Measurements from ENCODE around the gene LRP1.

The LRP1 gene

DNA sequence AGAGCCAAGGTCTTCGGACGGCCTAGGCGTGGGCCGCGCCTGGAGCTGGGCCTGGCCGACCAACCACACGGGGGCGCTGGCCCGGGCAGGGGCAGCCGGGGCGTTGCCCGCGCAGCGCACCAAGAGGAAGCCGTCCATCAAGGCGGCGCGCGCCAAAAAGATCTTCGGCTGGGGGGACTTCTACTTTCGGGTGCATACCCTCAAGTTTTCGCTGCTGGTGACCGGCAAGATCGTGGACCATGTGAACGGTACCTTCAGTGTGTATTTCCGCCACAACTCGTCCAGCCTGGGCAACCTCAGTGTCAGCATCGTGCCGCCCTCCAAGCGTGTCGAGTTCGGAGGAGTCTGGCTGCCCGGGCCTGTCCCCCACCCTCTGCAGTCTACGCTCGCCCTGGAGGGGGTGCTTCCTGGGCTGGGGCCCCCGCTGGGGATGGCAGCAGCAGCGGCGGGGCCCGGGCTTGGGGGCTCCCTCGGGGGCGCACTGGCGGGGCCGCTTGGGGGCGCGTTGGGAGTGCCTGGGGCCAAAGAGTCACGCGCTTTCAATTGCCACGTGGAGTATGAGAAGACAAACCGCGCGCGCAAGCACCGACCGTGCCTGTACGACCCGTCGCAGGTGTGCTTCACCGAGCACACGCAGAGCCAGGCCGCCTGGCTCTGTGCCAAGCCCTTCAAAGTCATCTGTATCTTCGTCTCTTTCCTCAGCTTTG, 96.8 kb downstream of the LRP1 start:
- DNase-seq (ENCODE audit: low read depth), result peak; percentile 28

DNA sequence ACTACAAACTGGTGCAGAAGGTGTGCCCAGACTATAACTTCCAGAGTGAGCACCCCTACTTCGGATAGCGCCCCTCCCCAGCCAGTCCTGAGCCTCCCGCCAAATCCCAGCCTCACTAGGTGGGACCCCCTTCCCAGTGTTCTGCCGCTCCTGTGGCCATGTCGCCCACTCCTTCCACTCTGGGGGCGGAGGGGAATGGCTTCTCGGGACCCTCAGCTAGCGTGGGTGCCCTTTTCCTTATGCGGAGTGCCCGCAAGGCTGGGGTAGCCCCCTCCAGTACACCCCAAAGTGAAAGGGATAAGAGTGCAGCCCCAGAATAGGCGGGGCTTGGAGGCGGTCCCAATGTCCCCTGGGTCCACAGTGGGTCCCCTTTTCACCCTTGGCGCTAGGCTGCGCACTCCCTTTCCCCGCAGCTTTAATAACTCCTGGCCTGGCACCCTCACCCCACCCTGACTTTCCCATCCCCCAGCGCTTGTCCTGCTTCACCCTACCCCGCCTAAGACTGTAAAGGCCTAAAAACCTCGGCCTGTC, 97.5 kb downstream of the LRP1 start:
- no peak for DNase-seq (ENCODE audit: low read depth)

DNA sequence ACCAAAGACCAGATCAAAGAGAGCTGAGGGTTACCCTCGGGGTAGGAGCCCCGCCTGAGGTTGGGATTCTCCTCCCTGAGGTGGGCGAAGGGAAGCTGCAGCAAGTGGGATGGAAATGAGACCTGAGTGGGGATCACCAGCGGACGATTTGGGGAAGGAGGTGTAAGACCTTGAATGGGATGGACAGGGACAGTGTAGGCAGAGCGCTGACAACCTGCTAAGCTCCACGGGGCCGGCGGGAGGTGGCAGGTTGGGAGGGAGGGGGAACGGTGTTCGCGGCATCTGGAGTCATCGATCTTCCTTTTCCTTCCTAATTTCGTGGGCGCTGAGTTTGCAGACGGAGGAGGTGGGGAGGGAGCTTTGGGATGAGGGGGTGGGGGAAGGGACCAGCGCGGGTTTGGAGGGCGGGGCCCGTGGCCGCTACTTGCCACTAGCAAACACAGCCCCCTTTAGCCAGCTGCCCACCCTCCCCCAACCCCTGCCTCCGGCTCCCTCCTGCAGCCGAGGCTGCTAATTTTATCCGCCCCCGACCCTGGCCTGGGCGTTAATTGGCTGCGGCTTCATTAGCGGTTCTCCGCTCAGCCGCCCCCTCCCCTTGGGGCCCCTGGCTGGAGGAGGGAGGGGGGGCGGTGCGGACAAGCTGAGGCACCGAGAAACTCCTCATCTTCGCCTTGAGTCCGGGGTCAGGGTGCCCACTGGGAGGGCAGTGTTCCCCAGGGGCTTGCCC, 98.5 kb downstream of the LRP1 start:
- no peak for DNase-seq (ENCODE audit: low read depth)

DNA sequence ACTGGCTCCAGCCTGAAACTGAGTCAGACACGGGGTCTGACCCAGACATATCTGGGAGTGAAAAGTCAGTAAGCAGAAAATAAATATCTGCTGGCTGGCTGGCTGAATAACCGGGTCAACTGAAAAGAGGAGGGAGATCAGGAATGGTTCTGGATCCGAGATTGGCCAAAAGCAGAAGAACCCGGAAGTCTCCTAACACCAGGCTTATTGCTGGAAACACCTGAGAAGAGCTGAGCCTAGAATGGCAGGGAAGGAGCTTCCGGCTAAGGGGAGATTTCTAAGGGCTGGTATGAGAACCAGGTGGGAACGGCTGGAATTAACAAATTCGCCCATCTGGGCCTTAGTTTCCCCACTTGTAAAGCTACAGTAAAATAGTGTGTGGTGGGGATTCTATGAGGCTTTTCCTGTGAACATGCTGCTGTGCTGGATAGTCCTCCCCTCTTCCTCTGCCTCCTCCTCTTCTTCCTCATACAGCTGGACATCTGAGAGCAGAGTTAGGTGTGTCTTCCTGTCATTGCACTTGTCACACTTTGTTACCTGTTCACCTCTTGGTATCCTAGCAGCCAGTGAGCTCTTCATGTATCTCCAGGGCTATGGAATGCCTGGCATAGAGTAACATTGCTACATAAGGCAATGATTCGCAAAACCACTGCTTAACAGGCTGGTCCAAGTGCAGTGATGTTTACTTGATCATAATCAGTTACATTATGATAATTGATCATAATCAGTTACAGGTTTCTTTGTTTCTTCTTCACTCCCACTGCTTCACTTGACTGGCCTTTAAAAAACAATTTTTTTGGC, 99.2 kb downstream of the LRP1 start:
- DNase-seq (ENCODE audit: low read depth), result no peak

DNA sequence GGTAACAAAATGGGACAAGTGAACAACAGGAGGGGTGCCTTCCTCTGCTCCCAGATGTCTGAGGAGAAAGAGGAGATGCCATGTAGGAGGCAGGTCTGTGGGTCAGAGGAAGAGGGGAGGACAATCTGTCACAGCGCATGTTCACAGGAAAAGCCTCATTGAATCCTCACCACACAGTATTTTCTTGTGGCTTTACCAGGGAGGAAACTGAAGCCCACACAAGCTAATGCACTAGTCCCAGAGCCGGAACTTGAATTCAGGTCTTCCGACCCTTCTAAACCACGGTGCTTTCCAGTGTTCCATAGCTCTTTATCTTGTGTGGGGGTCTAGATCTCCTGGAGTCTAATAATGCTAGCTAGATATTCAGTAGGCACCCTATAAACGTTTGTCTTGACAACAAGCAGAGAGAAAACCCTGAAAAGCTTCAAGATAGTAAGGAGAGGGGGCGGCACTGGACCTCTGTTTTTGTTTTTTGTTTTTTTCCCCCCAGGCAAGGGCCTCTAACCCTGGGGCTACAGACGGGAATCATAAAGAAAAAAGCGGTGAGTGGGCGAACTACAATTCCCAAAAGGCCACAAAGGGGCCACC, 100.9 kb downstream of the LRP1 start:
- DNase-seq (ENCODE audit: low read depth), result no peak

DNA sequence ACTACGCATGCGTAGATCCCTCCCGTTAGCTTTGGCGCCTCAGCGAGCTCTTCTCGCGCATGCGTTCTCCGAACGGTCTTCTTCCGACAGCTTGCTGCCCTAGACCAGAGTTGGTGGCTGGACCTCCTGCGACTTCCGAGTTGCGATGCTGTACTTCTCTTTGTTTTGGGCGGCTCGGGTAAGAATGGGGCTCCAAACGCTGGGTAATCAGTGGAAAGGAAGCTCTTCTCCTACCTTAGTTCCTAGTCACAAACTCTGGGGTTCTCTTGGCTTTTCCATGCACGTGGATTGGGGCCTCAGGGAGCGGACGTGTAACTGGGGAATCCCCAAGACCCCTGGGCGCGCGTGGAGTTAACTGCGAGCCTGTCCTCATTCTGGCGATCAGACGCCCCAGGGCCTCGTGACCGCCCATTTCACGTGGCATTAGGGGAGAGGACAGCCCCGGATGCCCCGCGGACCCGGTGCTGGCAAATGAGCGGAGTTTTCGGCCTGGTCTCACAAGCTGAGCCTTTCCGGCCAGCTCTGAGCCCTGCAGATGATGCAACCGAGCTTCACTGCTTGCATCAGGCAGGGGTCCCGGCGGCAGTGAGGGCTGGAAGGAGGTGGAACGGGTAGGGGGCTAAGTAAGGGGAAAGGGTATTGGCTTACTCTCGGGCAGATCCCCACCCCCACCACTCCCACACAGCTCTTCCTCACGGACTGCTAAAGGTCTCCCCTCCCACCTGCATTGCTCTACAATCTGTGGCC, 101.5 kb downstream of the LRP1 start, which contains the start of gene SHMT2:
SHMT2 (plus strand) TSS at position 78 of the 747 bp plus-strand sequence; CDS start at position 146, 68 bp downstream.
- peak; percentile 84 for DNase-seq (ENCODE audit: low read depth)

DNA sequence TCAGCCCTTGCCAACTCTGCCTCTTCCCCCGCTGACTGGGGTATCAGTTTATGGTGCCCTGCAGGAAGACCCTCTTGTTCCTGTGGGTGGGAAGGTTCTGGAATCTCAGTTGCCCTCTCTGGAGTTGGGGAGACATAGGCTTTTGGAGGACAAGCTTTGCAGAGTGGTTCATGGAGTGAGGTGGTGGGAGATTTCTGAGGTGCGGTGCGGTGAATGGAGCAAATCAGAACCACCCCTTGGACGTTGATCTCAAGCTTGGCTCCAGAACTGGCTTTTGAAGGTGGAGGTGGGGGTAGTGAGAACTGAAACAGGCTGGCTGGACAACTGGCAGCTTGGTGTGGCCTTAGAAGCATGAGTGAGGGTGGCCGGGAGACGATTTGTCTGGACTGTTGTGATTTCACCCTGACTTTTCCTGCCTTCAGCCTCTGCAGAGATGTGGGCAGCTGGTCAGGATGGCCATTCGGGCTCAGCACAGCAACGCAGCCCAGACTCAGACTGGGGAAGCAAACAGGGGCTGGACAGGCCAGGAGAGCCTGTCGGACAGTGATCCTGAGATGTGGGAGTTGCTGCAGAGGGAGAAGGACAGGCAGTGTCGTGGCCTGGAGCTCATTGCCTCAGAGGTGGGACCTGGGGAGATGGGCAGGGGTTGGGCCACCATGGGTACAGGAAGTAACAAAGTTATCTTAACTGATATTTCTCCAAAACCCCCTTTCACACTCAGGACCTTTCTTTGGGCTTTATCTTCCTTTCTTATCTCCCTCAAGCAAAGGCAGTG, 102.3 kb downstream of the LRP1 start:
- DNase-seq (ENCODE audit: low read depth), result no peak

DNA sequence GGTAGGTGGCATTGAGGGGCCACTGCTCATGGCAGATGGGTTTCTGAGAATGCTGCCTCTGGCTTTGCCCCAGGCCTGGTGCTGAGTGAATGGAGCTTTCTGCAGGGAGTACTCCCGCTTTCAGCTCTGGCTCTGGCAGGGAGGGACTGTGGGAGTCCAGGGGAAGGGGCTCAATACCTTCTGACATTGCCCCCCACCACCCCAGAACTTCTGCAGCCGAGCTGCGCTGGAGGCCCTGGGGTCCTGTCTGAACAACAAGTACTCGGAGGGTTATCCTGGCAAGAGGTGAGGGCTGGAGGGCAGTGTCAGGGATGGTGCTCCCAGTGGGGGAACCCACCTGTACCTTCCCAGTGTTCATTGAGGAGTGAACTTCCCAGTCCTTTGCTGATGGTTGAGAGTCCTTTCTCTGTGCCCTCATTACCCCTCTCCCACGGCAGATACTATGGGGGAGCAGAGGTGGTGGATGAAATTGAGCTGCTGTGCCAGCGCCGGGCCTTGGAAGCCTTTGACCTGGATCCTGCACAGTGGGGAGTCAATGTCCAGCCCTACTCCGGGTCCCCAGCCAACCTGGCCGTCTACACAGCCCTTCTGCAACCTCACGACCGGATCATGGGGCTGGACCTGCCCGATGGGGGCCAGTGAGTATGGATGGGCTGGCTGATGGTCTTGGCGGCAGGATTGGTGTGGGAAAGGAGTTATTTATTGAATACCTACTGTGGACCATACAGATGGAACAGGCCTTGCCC, 103.2 kb downstream of the LRP1 start:
- DNase-seq (ENCODE audit: low read depth), result no peak

DNA sequence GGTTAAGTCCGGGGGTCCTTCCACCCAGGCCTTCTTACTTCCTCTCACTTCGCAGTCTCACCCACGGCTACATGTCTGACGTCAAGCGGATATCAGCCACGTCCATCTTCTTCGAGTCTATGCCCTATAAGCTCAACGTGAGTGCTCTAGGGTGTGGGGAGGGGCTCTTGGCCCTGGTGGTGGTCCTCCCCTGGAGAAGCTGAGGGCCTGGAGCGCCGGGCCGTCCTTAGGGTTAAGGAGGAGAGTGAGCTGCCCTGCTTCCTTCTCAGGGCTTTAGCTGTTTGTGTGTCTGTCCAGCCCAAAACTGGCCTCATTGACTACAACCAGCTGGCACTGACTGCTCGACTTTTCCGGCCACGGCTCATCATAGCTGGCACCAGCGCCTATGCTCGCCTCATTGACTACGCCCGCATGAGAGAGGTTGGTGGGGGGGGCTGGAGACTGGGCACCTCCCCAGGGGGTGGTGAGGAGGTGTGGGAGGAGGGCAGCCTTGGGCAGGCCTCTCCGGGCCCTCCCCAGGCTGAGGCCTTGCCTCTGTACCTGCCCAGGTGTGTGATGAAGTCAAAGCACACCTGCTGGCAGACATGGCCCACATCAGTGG, 104.0 kb downstream of the LRP1 start:
- no peak for DNase-seq (ENCODE audit: low read depth)

DNA sequence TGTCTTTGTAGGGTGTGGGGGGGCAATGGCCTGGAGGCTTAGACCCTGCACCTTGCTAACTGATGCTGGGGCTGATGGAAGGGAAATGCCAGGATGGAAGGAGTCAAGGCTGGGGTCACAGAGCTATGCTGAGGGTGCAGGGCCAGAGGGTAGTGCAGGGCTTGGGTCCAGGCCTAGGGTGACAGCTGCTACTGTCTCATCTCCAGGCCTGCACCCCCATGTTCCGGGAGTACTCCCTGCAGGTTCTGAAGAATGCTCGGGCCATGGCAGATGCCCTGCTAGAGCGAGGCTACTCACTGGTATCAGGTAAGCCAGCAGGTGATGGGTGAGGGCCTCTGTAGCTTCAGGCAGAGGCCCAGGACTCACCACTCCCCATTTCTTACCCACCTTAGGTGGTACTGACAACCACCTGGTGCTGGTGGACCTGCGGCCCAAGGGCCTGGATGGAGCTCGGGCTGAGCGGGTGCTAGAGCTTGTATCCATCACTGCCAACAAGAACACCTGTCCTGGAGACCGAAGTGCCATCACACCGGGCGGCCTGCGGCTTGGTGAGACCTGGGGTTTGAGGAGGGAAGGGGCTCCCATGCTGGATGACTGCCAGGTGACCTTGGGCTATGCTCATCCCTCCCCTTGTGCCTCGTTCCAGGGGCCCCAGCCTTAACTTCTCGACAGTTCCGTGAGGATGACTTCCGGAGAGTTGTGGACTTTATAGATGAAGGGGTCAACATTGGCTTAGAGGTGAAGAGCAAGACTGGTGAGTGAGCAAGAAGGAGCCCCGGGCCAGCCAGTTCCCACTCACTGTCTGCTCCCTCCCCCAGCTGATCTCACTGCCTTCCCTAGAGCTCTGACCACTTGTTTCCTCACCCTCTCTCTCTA, 105.3 kb downstream of the LRP1 start:
- no peak for DNase-seq (ENCODE audit: low read depth)

DNA sequence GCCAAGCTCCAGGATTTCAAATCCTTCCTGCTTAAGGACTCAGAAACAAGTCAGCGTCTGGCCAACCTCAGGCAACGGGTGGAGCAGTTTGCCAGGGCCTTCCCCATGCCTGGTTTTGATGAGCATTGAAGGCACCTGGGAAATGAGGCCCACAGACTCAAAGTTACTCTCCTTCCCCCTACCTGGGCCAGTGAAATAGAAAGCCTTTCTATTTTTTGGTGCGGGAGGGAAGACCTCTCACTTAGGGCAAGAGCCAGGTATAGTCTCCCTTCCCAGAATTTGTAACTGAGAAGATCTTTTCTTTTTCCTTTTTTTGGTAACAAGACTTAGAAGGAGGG, 105.9 kb downstream of the LRP1 start:
- DNase-seq (ENCODE audit: low read depth), result no peak

DNA sequence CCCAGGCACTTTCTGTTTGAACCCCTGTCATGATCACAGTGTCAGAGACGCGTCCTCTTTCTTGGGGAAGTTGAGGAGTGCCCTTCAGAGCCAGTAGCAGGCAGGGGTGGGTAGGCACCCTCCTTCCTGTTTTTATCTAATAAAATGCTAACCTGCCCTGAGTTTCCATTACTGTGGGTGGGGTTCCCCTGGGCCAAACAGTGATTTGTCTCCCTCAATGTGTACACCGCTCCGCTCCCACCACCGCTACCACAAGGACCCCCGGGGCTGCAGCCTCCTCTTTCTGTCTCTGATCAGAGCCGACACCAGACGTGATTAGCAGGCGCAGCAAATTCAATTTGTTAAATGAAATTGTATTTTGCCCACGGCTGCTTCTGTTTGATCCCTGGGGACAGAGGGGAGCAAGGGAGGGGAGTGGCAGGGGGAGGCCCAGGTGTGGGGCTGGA, 106.3 kb downstream of the LRP1 start:
- no peak for DNase-seq (ENCODE audit: low read depth)

DNA sequence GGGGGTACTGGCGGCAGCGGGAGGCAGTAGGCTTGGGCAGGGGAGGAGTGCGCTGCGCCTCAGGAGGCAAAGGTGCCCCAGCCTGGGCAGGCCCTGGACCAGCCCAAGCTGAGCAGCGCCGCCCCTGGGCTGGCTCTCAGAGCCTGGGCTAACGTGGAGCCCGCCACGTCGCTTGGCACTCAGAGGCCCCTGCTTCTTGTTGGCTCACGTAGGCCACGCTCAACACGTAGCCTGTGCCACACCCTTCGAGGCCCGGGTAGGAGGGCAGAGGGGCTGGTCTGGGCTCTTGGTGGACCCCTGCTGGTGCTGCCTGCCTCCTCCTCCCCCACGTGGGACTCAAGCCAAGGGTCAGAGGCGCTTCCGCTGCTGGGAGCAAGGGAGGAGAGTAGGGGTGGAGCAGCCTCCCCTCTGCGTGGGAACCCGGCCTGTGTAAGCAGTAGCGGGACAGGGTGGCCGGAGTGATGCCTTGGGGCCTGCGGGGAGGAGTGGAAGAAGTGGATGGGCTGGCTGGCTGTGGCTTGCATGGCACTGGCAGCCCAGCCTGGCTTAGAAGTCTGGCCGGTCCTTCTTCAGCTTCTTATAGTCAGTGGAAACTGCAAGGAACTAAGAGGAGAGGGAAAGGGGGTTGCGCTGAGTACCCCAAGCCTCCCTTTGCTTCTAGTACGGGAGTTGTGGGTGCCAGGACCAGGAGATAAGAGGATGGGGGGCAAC, 106.9 kb downstream of the LRP1 start:
- DNase-seq (ENCODE audit: low read depth), result no peak

DNA sequence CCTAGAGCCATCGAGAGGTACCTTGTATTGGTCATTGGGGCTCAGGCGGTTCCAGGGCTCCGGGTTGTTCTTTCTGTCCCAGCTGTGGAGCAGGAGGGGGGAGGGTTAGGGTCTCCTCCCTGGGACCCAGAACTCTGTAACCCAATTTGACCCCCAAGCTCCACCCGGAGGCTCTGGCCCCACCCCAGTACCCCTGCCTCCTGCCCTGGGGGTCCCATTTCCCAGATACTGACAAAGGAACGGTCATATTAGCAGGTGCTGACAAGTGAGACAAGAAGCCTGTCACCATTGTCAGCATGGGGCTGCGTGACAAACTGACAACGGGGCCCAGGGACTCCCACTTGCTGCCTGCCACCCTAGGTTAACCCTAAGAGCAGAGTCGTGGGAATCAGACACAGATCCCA, 107.4 kb downstream of the LRP1 start:
- no peak for DNase-seq (ENCODE audit: low read depth)

DNA sequence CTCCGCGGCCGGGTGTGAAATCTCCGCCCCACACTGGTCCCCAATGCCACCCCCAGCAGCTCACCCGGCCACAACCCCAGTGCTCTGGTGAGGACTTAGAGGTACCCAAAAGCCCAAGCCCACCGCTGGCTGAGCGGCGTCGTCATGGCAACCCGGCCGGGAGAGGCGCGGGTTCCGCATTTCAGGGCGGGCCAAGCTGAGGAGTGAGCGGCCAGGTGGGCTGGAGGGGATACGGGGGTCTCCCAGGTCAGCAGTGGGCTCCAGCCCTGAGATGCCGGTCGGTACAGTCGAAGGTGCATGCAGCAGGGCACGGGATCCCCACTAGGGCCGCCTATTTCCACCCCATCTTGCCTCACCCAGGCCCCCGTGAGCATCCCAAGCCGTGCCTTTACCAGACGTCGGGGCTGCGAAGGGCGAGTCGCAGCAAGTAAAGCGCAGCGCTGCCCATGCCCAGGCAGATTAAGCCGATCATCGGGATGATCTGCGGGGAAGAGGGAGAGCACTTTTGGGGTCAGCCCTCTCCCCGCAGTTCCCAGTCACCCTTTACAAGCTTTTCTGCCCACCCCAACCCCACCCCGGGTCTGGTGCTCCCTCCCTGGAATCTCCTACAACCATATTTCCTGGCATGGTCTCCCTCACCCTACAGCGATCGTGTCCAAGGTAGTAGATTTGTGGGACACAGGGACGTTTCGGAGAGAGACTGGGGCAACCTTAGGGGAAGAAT, 108.1 kb downstream of the LRP1 start:
- DNase-seq (ENCODE audit: low read depth), result no peak

DNA sequence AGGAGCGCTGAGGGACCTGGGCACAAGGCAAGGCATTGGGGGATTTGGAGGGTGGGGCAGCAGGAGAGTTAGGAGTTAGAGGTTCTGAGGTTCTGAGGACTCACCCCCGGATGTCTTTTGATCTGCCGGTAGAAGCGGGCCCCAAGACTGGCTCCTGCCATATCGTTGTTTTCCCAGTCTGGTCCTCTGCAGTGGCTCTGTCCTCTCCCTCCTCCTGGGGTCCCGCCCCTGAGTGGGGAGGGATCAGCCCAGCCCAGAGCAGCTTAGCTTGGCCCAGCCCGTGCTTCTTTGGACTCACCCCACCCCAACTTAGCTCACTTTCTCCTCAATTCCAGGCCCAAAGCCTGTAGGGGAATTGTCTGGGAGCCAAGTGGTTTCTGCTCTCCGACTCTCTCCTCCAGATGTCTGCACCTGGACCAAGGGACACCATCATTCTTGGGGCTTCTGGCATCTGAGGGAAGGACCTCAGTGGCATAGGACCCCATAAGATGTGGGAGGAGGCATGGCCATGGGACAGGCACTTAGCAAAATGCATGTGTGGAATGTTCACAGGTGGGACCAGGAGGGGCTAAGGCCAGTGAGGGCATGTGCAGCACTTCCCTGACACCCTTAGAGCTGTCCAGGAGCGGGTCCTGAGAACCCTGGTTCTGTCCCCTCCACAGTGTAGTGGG, 108.8 kb downstream of the LRP1 start:
- DNase-seq (ENCODE audit: low read depth), result no peak

DNA sequence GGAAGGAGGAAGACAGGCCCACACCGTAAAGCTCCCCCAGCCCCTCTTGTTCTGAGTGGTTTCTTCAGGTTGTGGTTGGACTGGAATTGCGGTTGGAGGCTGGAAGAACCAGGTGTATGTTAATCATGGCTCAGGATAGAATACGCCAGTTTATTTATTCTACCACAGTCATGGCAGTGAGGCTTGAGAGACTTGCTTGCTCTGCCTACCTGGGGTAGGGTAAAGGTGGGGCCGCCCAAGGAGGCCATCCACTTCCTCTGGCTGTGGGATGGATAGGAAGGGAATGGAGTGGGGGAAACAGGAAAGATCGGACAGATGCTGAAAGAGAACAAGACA, 109.3 kb downstream of the LRP1 start:
- DNase-seq (ENCODE audit: low read depth), result no peak
